Large intestine (tissue), 3 donors: ENCODE data around the gene HPSE2. TPM values are rescaled to one million over a fixed set of nuclear protein-coding genes. Genes with fewer than 3 reads are reported as not detected.
"Not testable (repeated sequence)": the region's sequence is repeated elsewhere in the genome, so short reads cannot be mapped to it uniquely, and the experiment has no call there.

Experiments
- DNase-seq, 2 donors: peaks; one replicate each; pipeline versions ENCODE4 v3.0.0 to v3.0.0-alpha.2; 2013
- H3K27ac ChIP-seq: one replicate; pipeline ENCODE4 v1.5.1; 2013; ENCODE audit warnings: low read length
- H3K27me3 ChIP-seq: 2 replicates; pipeline ENCODE4 v1.6.1; 2013; ENCODE audit warnings: low read length; ENCODE audit not compliant: control insufficient read depth, insufficient read depth
- H3K36me3 ChIP-seq: 2 replicates; pipeline ENCODE4 v1.6.1; 2013; ENCODE audit warnings: low read length; ENCODE audit not compliant: control insufficient read depth, insufficient read depth
- H3K4me1 ChIP-seq: one replicate; pipeline ENCODE4 v1.6.1; 2013; ENCODE audit warnings: low read length; ENCODE audit not compliant: control insufficient read depth, insufficient read depth
- H3K4me3 ChIP-seq: one replicate; pipeline ENCODE4 v1.5.1; 2013; ENCODE audit warnings: low read length
- H3K9me3 ChIP-seq: one replicate; pipeline ENCODE4 v1.6.1; 2013; ENCODE audit warnings: mild to moderate bottlenecking, low read depth, low read length, moderate library complexity; ENCODE audit not compliant: control insufficient read depth
- WGBS: methylation state at CpG from one replicate; pipeline ENCODE4 v1.1.5; 2013; ENCODE audit warnings: low lambda C conversion rate; ENCODE audit not compliant: insufficient coverage; 5-methylcytosine and 5-hydroxymethylcytosine counted together
- polyA plus RNA-seq: library from polyadenylated mRNA; unstranded; fragments of 120-200 nt; gene quantifications from one replicate; pipeline ENCODE4 v1.2.1, GENCODE V29; 2013

Gene HPSE2
- polyA plus RNA-seq, 1 donor, result 6.9 TPM

- not testable (repeated sequence) for H3K27ac ChIP-seq, H3K36me3 ChIP-seq, H3K4me1 ChIP-seq, H3K4me3 ChIP-seq, DNase-seq, H3K27me3 ChIP-seq, H3K9me3 ChIP-seq
- WGBS, result no CpG with 5 or more reads among the region's 8 CpGs
Observed at GRCh38 chr10:98908247-98908646, 327.4 kb downstream of the HPSE2 start.

GRCh38 chr10:98901441-98902110, 334.1 kb downstream of the HPSE2 start:
- WGBS, result 71% methylated on average over 3 of the region's 4 CpGs
- no peaks in the 10 kb centered on the region for H3K36me3 ChIP-seq
- H3K27me3 ChIP-seq, result peaks cover 2% of the 10 kb centered on the region

GRCh38 chr10:98899018-98899417, 336.6 kb downstream of the HPSE2 start:
- no peaks in the 10 kb centered on the region for H3K9me3 ChIP-seq
- H3K36me3 ChIP-seq, result no peaks in the 10 kb centered on the region
- WGBS, result 83% methylated on average over 1 of the region's 3 CpGs
- DNase-seq, result no peak
- H3K4me3 ChIP-seq, result no peak overlapping the region
- no peak overlapping the region for H3K27ac ChIP-seq
- no peaks in the 10 kb centered on the region for H3K4me1 ChIP-seq
- no peaks in the 10 kb centered on the region for H3K27me3 ChIP-seq

More at GRCh38 chr10:98901441-98902110, 334.1 kb downstream of the HPSE2 start:
- Histone ChIP-seq H3K4me3 (no peak overlapping the region), H3K27ac (no peak overlapping the region), H3K4me1 (no peaks in the 10 kb centered on the region), H3K9me3 (no peaks in the 10 kb centered on the region)
- DNase-seq, result no peak

GRCh38 chr10:98892523-98892922, 343.1 kb downstream of the HPSE2 start:
- no peak overlapping the region for H3K4me3 ChIP-seq
- H3K27me3 ChIP-seq, result no peaks in the 10 kb centered on the region
- H3K4me1 ChIP-seq, result no peaks in the 10 kb centered on the region
- no peak overlapping the region for H3K27ac ChIP-seq
- H3K36me3 ChIP-seq, result no peaks in the 10 kb centered on the region
- no peaks in the 10 kb centered on the region for H3K9me3 ChIP-seq
- no CpG with 5 or more reads among the region's 1 CpG for WGBS
- no peak for DNase-seq

- H3K4me1 ChIP-seq, result no peaks in the 10 kb centered on the region
- WGBS, result 100% methylated on average over 1 of the region's 1 CpG
- H3K9me3 ChIP-seq, result no peaks in the 10 kb centered on the region
- no peak for DNase-seq
- H3K27ac ChIP-seq, result no peak overlapping the region
- H3K4me3 ChIP-seq, result no peak overlapping the region
- no peaks in the 10 kb centered on the region for H3K27me3 ChIP-seq
- no peaks in the 10 kb centered on the region for H3K36me3 ChIP-seq
Observed at GRCh38 chr10:98886686-98887085, 349.0 kb downstream of the HPSE2 start.

- no peak overlapping the region for H3K27ac ChIP-seq
- no peak for DNase-seq
- no peaks in the 10 kb centered on the region for H3K36me3 ChIP-seq
Observed at GRCh38 chr10:98885378-98885777, 350.3 kb downstream of the HPSE2 start.

GRCh38 chr10:98881789-98882188, 353.9 kb downstream of the HPSE2 start:
- Histone ChIP-seq H3K27me3 (no peaks in the 10 kb centered on the region), H3K4me3 (no peak overlapping the region), H3K27ac (no peak overlapping the region), H3K4me1 (no peaks in the 10 kb centered on the region), H3K9me3 (no peaks in the 10 kb centered on the region), H3K36me3 (no peaks in the 10 kb centered on the region)
- no peak for DNase-seq
- no CpG with 5 or more reads among the region's 1 CpG for WGBS

More at GRCh38 chr10:98885378-98885777, 350.3 kb downstream of the HPSE2 start:
- Histone ChIP-seq H3K27me3 (no peaks in the 10 kb centered on the region), H3K4me3 (no peak overlapping the region), H3K4me1 (no peaks in the 10 kb centered on the region), H3K9me3 (no peaks in the 10 kb centered on the region)

- no peak overlapping the region for H3K4me3 ChIP-seq
- H3K27ac ChIP-seq, result no peak overlapping the region
- H3K9me3 ChIP-seq, result no peaks in the 10 kb centered on the region
- H3K36me3 ChIP-seq, result no peaks in the 10 kb centered on the region
- H3K4me1 ChIP-seq, result no peaks in the 10 kb centered on the region
- peak; percentile 1 to 14 for DNase-seq
- no CpG with 5 or more reads among the region's 2 CpGs for WGBS
- no peaks in the 10 kb centered on the region for H3K27me3 ChIP-seq
Observed at GRCh38 chr10:98880971-98881370, 354.7 kb downstream of the HPSE2 start.

- H3K27me3 ChIP-seq, result no peaks in the 10 kb centered on the region
- no peak overlapping the region for H3K4me3 ChIP-seq
- no peak for DNase-seq
- WGBS, result 71% methylated on average over 2 of the region's 2 CpGs
- no peak overlapping the region for H3K27ac ChIP-seq
- H3K36me3 ChIP-seq, result no peaks in the 10 kb centered on the region
- H3K9me3 ChIP-seq, result no peaks in the 10 kb centered on the region
- H3K4me1 ChIP-seq, result no peaks in the 10 kb centered on the region
Observed at GRCh38 chr10:98878921-98879320, 356.7 kb downstream of the HPSE2 start.

GRCh38 chr10:98878418-98878817, 357.2 kb downstream of the HPSE2 start:
- H3K9me3 ChIP-seq, result no peaks in the 10 kb centered on the region
- H3K4me3 ChIP-seq, result no peak overlapping the region
- no peaks in the 10 kb centered on the region for H3K4me1 ChIP-seq
- no peak overlapping the region for H3K27ac ChIP-seq
- no peak for DNase-seq
- 88% methylated on average over 1 of the region's 2 CpGs for WGBS
- H3K36me3 ChIP-seq, result no peaks in the 10 kb centered on the region
- H3K27me3 ChIP-seq, result no peaks in the 10 kb centered on the region

GRCh38 chr10:98861962-98862361, 373.7 kb downstream of the HPSE2 start:
- no CpG with 5 or more reads among the region's 2 CpGs for WGBS
- Histone ChIP-seq H3K9me3 (no peaks in the 10 kb centered on the region), H3K36me3 (no peaks in the 10 kb centered on the region), H3K4me1 (no peaks in the 10 kb centered on the region), H3K27ac (no peak overlapping the region), H3K4me3 (no peak overlapping the region), H3K27me3 (no peaks in the 10 kb centered on the region)
- no peak for DNase-seq
